ENCODE measurements around the gene CIPC.

DNA sequence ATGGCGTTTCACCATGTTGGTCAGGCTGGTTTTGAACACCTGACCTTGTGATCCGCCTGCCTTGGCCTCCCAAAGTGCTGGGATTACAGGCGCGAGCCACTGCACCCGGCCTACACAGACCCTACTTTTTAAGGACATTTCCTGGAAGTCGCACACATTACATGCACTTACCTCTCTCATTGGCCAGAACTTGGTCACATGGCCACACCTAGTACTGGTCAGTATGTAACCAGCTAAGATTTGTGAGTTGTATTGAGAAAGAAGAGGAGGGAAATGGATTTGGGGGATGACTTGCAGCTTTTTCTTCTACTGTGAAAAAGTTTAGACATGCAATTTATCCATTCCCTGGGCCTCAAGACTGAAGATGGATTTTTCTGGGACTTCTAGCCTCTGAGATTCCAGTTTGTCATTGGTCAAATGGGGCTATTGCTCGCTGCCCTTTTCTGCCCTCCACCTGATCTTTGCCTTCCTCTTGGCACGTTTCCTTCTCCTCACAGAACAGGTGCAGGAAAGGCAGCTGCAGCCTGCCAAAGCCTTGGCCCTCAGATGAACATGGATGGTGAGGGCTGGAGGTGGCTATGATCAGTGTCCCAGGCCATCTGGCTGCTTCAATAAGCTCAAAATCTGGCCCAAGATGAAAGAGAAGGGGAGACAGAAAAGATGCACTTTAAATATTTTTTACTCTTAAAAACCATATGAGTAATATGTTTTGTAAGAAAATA, 50.6 kb downstream of the CIPC start:
- TF ChIP-seq, protein P1, sequence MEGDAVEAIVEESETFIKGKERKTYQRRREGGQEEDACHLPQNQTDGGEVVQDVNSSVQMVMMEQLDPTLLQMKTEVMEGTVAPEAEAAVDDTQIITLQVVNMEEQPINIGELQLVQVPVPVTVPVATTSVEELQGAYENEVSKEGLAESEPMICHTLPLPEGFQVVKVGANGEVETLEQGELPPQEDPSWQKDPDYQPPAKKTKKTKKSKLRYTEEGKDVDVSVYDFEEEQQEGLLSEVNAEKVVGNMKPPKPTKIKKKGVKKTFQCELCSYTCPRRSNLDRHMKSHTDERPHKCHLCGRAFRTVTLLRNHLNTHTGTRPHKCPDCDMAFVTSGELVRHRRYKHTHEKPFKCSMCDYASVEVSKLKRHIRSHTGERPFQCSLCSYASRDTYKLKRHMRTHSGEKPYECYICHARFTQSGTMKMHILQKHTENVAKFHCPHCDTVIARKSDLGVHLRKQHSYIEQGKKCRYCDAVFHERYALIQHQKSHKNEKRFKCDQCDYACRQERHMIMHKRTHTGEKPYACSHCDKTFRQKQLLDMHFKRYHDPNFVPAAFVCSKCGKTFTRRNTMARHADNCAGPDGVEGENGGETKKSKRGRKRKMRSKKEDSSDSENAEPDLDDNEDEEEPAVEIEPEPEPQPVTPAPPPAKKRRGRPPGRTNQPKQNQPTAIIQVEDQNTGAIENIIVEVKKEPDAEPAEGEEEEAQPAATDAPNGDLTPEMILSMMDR (IDR thresholded peaks at IDR 0.05), result no peak
- TF ChIP-seq POLR2A (IDR thresholded peaks at IDR 0.05; ENCODE audit: low read depth), result no peak

Data from esophagus muscularis mucosa (tissue), 3 donors.